Thyroid gland (tissue), 4 donors: Measurements from ENCODE around the gene TLL1. TPM values are rescaled to one million over a fixed set of nuclear protein-coding genes. Genes with fewer than 3 reads are reported as not detected.

Experiments used
- DNase-seq, 2 donors: peaks; one replicate each; pipeline ENCODE4 v3.0.0-alpha.2; 2019
- H3K27ac ChIP-seq, 3 donors: fragments of 200-600 bp; sonication (generic); 1 replicate in 2 of 3; 2 replicates in 1 of 3; pipeline ENCODE4 v1.5.1; 2016 to 2019; ENCODE audit warnings: mild to moderate bottlenecking in 1 of 3, moderate library complexity in 1 of 3
- H3K27me3 ChIP-seq: fragments of 200-600 bp; sonication (generic); one replicate; pipeline ENCODE4 v1.5.1; 2019
- H3K36me3 ChIP-seq, 2 donors: fragments of 200-600 bp; sonication (generic); one replicate each; pipeline ENCODE4 v1.5.1; 2016 to 2019
- H3K4me1 ChIP-seq, 2 donors: fragments of 200-600 bp; sonication (generic); one replicate each; pipeline ENCODE4 v1.5.1; 2017 to 2019
- H3K4me3 ChIP-seq, 3 donors: fragments of 200-600 bp; sonication (generic); replicated peaks in 1 of 3; 1 replicate in 2 of 3; 2 replicates in 1 of 3; pipeline ENCODE4 v1.5.1; 2016; ENCODE audit warnings: mild to moderate bottlenecking in 1 of 3
- H3K9me3 ChIP-seq: fragments of 200-600 bp; sonication (generic); one replicate; pipeline ENCODE4 v1.5.1; 2017
- POLR2A ChIP-seq, 2 donors: fragments of 450-650 bp; IDR thresholded peaks; one replicate each; pipeline ENCODE4 v1.6.1; 2017; ENCODE audit warnings: antibody characterized with exemption in 2 of 2, mild to moderate bottlenecking in 2 of 2, moderate library complexity in 1 of 2
- WGBS, 2 donors: methylation state at CpG; one replicate each; pipeline ENCODE4 v1.1.5; 2017; 5-methylcytosine and 5-hydroxymethylcytosine counted together
- intact Hi-C: fragments of 100-400 bp; cut with DNase I; formaldehyde crosslinking; loops from one replicate; pipeline ENCODE4 v1.15.1; 2023
- total RNA-seq, 4 donors: library from RNA; depleted of rRNA; stranded (reverse); fragments of >200 nt; gene quantifications; one replicate each; pipeline ENCODE4 v1.2.3, GENCODE V29; 2016
- TF ChIP-seq, protein P1 (sequence below), 6 experiments: fragments of 200-600 bp in 3 of 6; fragments of 450-650 bp in 3 of 6; sonication (generic) in 3 of 6; IDR thresholded peaks; one replicate each; pipeline ENCODE4 v1.5.1; 2016 to 2019; ENCODE audit warnings: antibody characterized with exemption in 6 of 6, mild to moderate bottlenecking in 2 of 6, inconsistent platforms in 1 of 6, moderate library complexity in 1 of 6

TLL1 gene
- total RNA-seq, 4 donors from 2014 or later: 6.0 to 10.3 (median 7.8) TPM

DNA sequence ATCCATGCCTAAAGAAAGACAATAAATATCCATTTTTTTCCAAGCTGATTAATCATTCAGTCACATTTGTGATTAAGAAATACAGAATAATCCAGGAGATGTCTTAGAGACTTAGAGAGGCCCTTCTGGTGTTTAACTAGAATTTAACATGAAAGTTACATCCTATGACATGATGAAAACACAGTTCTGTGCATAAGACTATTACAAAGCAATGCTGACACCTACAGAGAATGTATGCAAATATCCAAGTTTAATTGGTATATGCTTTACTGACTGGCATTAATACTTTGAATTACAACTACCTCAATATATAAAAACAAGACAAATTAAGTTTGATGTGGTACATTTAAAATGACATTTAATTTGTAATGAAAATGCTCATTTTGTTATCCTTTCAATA lies 17.8 kb upstream of the TLL1 start:
- no peak overlapping the region for H3K4me3 ChIP-seq
- no peaks in the 10 kb centered on the region for H3K36me3 ChIP-seq
- no peaks in the 10 kb centered on the region for H3K4me1 ChIP-seq
- no peak for TF ChIP-seq POLR2A (IDR thresholded peaks at IDR 0.05)
- TF ChIP-seq, protein P1, sequence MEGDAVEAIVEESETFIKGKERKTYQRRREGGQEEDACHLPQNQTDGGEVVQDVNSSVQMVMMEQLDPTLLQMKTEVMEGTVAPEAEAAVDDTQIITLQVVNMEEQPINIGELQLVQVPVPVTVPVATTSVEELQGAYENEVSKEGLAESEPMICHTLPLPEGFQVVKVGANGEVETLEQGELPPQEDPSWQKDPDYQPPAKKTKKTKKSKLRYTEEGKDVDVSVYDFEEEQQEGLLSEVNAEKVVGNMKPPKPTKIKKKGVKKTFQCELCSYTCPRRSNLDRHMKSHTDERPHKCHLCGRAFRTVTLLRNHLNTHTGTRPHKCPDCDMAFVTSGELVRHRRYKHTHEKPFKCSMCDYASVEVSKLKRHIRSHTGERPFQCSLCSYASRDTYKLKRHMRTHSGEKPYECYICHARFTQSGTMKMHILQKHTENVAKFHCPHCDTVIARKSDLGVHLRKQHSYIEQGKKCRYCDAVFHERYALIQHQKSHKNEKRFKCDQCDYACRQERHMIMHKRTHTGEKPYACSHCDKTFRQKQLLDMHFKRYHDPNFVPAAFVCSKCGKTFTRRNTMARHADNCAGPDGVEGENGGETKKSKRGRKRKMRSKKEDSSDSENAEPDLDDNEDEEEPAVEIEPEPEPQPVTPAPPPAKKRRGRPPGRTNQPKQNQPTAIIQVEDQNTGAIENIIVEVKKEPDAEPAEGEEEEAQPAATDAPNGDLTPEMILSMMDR (IDR thresholded peaks at IDR 0.05): no peak
- H3K27ac ChIP-seq: no peak overlapping the region
- H3K9me3 ChIP-seq: no peaks in the 10 kb centered on the region
- H3K27me3 ChIP-seq: no peaks in the 10 kb centered on the region
- no peak for DNase-seq
- intact Hi-C loops: no loop called here

DNA sequence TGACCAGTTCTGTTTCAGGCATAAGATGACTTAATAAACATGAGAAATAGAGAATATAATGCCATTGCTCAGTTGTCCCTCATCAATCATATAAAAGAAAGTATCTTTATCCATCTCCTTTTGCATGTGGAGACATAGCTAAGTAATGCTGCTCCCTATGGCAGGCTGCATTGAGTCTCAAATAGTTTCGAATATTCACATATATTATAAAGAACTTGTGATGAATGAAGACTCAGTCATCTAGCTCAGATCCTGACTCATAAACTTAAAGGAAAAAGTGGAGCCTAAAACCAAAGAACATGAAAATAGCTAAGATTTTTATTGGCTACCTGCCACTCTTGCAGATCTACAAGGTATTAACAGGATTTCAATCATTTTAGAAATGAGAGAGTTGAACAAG lies 11.7 kb upstream of the TLL1 start:
- DNase-seq: no peak
- no peak overlapping the region for H3K4me3 ChIP-seq
- intact Hi-C loops: no loop called here
- no peaks in the 10 kb centered on the region for H3K27me3 ChIP-seq
- H3K27ac ChIP-seq: no peak overlapping the region
- 83 to 92% methylated on average over 1 of the region's 1 CpG for WGBS, 2 donors
- H3K4me1 ChIP-seq: no peaks in the 10 kb centered on the region
- TF ChIP-seq POLR2A (IDR thresholded peaks at IDR 0.05): no peak
- TF ChIP-seq, protein P1 (IDR thresholded peaks at IDR 0.05): no peak
- H3K9me3 ChIP-seq: no peaks in the 10 kb centered on the region
- no peaks in the 10 kb centered on the region for H3K36me3 ChIP-seq

DNA sequence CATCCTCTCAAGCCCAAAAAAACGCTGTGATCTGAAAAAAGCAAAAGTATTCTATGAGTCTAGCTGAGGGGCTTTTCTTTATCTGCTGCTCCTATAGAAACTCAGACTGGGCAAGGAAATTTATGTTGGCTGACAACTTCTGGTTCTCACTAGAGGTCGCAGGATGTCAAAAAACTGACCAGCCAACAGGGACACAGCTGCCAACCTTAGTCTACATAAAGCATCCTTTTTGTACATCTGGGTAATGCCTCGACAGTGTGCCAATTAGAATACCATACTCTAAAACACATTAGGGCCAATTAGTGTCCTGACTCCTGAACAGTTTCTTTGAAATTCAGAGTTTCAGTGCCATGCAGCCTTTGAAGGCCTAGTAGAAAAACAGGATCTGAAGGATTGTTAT lies 8.8 kb upstream of the TLL1 start:
- no peaks in the 10 kb centered on the region for H3K4me1 ChIP-seq
- TF ChIP-seq POLR2A (IDR thresholded peaks at IDR 0.05): no peak
- TF ChIP-seq, protein P1 (IDR thresholded peaks at IDR 0.05): no peak
- no peaks in the 10 kb centered on the region for H3K27me3 ChIP-seq
- no peaks in the 10 kb centered on the region for H3K9me3 ChIP-seq
- DNase-seq: no peak
- intact Hi-C loops: no loop called here
- H3K27ac ChIP-seq: no peak overlapping the region
- no peaks in the 10 kb centered on the region for H3K36me3 ChIP-seq
- WGBS, 2 donors: 53 to 66% methylated on average over 3 of the region's 3 CpGs
- H3K4me3 ChIP-seq: no peak overlapping the region

DNA sequence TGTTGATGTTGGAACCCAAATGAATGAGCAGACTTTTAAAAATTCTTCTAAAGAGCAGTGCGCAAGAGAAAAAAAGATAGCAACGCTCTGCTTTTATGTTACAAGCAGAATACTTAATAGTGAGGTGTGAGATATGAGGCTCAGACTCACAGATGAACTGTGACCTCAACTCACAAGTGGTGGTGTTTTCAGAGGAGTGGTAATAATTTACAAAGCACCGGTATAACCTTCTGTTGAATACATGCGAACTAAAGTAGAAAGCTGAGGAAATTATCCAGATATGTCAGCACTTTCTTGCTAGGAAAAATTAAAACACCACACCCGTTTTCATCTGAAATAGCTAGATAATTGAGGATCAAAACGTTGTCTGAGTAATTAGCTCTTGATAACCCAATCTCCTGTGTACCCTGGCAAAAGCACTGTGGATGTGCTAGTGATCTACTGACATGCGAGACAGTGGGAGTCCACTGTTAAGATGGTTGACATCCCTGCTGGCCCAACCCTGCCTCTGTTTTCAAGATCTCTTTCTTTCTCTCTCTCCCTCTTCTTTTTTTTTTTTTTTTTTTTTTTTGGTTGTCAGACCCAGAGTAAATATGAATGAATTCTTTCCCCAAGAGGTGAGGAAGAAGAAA lies 6.9 kb upstream of the TLL1 start:
- Histone ChIP-seq H3K27me3 (peaks cover under 1% of the 10 kb centered on the region), H3K27ac (no peak overlapping the region), H3K4me3 (no peak overlapping the region), H3K9me3 (no peaks in the 10 kb centered on the region), H3K36me3 (no peaks in the 10 kb centered on the region), H3K4me1 (no peaks in the 10 kb centered on the region)
- DNase-seq: no peak
- TF ChIP-seq, protein P1 (IDR thresholded peaks at IDR 0.05): no peak
- no peak for TF ChIP-seq POLR2A (IDR thresholded peaks at IDR 0.05)
- intact Hi-C loops: no loop called here
- 80 to 84% methylated on average over 7 of the region's 7 CpGs for WGBS, 2 donors

DNA sequence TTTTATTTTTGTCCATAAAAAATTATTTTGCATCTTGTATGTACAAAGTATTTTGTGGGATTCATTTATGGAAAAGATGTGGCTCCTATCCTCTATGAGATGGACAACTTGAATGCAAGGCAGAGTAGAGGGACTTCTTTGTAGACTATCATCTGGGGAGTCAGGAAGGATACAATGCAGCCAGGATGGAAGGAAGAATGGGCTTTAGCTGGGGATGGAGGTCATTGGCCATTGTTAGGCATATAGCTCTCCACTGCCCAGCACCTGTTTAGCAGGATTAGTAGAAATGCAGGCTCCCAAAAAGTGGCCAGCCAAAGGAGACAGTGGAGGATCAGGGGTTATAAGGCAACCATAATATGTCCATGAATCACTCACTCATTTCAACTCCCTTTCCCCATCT lies 5.1 kb upstream of the TLL1 start:
- H3K27me3 ChIP-seq: peaks cover 5% of the 10 kb centered on the region
- H3K4me3 ChIP-seq: no peak overlapping the region
- H3K27ac ChIP-seq: no peak overlapping the region
- intact Hi-C loops: no loop called here
- H3K4me1 ChIP-seq: peaks cover 3 to 4% of the 10 kb centered on the region in 2 donors
- no peaks in the 10 kb centered on the region for H3K36me3 ChIP-seq
- no peaks in the 10 kb centered on the region for H3K9me3 ChIP-seq
- TF ChIP-seq POLR2A (IDR thresholded peaks at IDR 0.05): no peak
- TF ChIP-seq, protein P1 (IDR thresholded peaks at IDR 0.05): no peak
- DNase-seq: no peak
